A673 (cell line): ENCODE data around the gene EGLN2. TPM values are rescaled to one million over a fixed set of nuclear protein-coding genes. Genes with fewer than 3 reads are reported as not detected.
"Not testable (repeated sequence)": the region's sequence is repeated elsewhere in the genome, so short reads cannot be mapped to it uniquely, and the experiment has no call there.

Experiments
- BruUV-seq: library from RNA; stranded (reverse); fragments of 400-500 nt; replicated peaks from 2 replicates; lab custom pipeline; 2021; lab: Mats Ljungman, UMichigan
- CTCF ChIA-PET: fragments of 300-600 bp; sonication (Branson Sonifier 250); formaldehyde crosslinking; loops from one replicate; lab custom pipeline; 2022; ENCODE audit warnings: antibody characterized with exemption; lab: Charles Lee
- POLR2A ChIA-PET: fragments of 300-600 bp; sonication (Branson Sonifier 250); formaldehyde crosslinking; loops from one replicate; lab custom pipeline; 2022; ENCODE audit warnings: antibody characterized with exemption; ENCODE audit not compliant: low non-redundant PET; lab: Charles Lee
- DNase-seq: peaks from one replicate; pipeline ENCODE4 v3.0.0-alpha.2; 2015; ENCODE audit warnings: low spot score
- H3K27ac ChIP-seq: fragments of 200-600 bp; sonication (generic); 2 replicates; pipeline ENCODE4 v1.5.1; 2016; ENCODE audit warnings: mixed run types, low read depth, mild to moderate bottlenecking, mixed read lengths, antibody characterized with exemption, low read length; ENCODE audit not compliant: poor library complexity, severe bottlenecking
- H3K27me3 ChIP-seq: fragments of 200-600 bp; sonication (generic); replicated peaks from 2 replicates; pipeline ENCODE4 v1.6.1; 2017; ENCODE audit warnings: mixed run types, low read depth, mild to moderate bottlenecking, mixed read lengths, antibody characterized with exemption, low read length; ENCODE audit not compliant: insufficient read depth, poor library complexity
- H3K36me3 ChIP-seq: fragments of 200-600 bp; sonication (generic); 2 replicates; pipeline ENCODE4 v1.6.1; 2016; ENCODE audit warnings: mixed run types, mild to moderate bottlenecking, mixed read lengths, antibody characterized with exemption, low read length; ENCODE audit not compliant: insufficient read depth, poor library complexity, severe bottlenecking
- H3K4me1 ChIP-seq: fragments of 200-600 bp; sonication (generic); 2 replicates; pipeline ENCODE4 v1.6.1; 2017; ENCODE audit warnings: mixed run types, mild to moderate bottlenecking, mixed read lengths, antibody characterized with exemption, low read length; ENCODE audit not compliant: insufficient read depth, poor library complexity, severe bottlenecking
- H3K4me3 ChIP-seq: fragments of 200-600 bp; sonication (generic); 2 replicates; pipeline ENCODE4 v1.5.1; 2016; ENCODE audit warnings: low read depth, mixed run types, mild to moderate bottlenecking, mixed read lengths, low read length; ENCODE audit not compliant: poor library complexity, severe bottlenecking
- H3K9me3 ChIP-seq: fragments of 200-600 bp; sonication (generic); 2 replicates; pipeline ENCODE4 v1.6.1; 2016; ENCODE audit warnings: mixed run types, low read depth, mild to moderate bottlenecking, mixed read lengths, antibody characterized with exemption, low read length; ENCODE audit not compliant: poor library complexity, severe bottlenecking
- EZH2 ChIP-seq: fragments of 200-600 bp; sonication (generic); IDR thresholded peaks from 2 replicates; pipeline ENCODE4 v1.6.1; 2017; ENCODE audit warnings: borderline replicate concordance, low read depth, mild to moderate bottlenecking, mixed read lengths, antibody characterized with exemption, low read length; ENCODE audit not compliant: poor library complexity, severe bottlenecking
- intact Hi-C: fragments of 100-400 bp; cut with micrococcal nuclease; formaldehyde crosslinking; loops from one replicate; pipeline ENCODE4 v1.10.0; 2022; ENCODE audit not compliant: unreplicated experiment
- total RNA-seq: library from RNA; stranded (reverse); gene quantifications from 2 replicates; pipeline ENCODE4 v1.2.3, GENCODE V29; 2021
- TF ChIP-seq, protein P1 (sequence below): fragments of 300-800, 200-600 bp; sonication (generic); conservative IDR thresholded peaks from 2 replicates; pipeline ENCODE4 v1.5.1; 2017; ENCODE audit warnings: low read depth, mild to moderate bottlenecking, antibody characterized with exemption, low read length, moderate library complexity, mixed read lengths

EGLN2 gene
- total RNA-seq, 1 experiment from 2014 or later = 113 TPM

DNA sequence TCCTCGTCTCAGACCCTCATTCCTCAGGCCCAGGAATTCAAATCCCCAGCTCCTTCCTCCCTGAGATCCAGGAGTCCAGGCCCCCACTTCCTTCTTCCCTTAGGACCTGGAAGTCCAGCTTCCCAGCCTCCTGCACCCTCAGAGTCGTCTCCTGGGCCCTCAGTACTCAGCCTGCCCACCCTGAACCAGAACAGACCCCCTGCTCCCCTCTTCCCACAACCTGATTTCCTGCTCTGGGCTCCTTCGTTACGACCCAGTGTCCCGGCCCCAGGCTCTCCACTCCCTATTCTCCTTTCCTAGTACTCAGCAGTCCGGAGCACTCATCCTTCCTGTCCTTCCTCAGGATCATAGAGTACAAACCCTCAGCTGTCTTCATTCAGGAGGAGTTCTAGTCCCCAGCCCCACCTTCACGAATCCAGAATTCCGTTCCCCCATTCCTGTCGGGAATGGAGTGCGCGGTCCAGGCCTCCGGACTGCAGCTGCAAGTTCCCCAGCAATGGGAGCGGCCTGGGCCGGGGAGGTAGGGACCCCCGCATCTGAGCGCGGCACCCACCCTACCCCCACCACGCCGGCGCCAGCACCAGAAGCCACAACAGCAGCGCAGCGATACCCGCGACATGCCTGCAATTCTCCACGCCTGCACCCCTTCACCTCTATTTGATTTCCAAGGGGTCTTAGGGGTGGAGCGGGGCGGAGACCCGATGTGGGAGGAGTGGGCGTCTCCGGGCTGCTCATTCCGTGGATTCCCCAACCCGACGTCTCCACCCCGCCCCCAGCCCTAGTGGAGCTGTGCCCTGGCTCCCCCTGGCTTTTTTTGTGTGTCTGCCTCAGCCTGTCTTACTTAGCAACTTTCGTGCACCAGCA, 12.7 kb downstream of the EGLN2 start:
- H3K9me3 ChIP-seq = no peaks in the 10 kb centered on the region
- ChIA-PET POLR2A (no interaction called here), CTCF (no interaction called here)
- H3K27ac ChIP-seq = no peak overlapping the region
- peaks cover 21% of the 10 kb centered on the region for H3K36me3 ChIP-seq
- peaks cover 22% of the 10 kb centered on the region for H3K4me1 ChIP-seq
- peak overlapping the region; percentile 27 for H3K4me3 ChIP-seq
- TF ChIP-seq EZH2 = no peak
- TF ChIP-seq, protein P1, sequence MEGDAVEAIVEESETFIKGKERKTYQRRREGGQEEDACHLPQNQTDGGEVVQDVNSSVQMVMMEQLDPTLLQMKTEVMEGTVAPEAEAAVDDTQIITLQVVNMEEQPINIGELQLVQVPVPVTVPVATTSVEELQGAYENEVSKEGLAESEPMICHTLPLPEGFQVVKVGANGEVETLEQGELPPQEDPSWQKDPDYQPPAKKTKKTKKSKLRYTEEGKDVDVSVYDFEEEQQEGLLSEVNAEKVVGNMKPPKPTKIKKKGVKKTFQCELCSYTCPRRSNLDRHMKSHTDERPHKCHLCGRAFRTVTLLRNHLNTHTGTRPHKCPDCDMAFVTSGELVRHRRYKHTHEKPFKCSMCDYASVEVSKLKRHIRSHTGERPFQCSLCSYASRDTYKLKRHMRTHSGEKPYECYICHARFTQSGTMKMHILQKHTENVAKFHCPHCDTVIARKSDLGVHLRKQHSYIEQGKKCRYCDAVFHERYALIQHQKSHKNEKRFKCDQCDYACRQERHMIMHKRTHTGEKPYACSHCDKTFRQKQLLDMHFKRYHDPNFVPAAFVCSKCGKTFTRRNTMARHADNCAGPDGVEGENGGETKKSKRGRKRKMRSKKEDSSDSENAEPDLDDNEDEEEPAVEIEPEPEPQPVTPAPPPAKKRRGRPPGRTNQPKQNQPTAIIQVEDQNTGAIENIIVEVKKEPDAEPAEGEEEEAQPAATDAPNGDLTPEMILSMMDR = no peak
- no peaks in the 10 kb centered on the region for H3K27me3 ChIP-seq
- DNase-seq = no peak
- no TSS peak for BruUV-seq
- intact Hi-C loops = no loop called here

GRCh38 chr19:40812571-40812970, 13.6 kb downstream of the EGLN2 start:
- intact Hi-C loops, H3K27ac ChIP-seq, H3K27me3 ChIP-seq, CTCF ChIA-PET, H3K9me3 ChIP-seq, DNase-seq, H3K4me3 ChIP-seq, POLR2A ChIA-PET, BruUV-seq: not testable (repeated sequence)
- peaks cover 17% of the 10 kb centered on the region for H3K4me1 ChIP-seq
- peaks cover 14% of the 10 kb centered on the region for H3K36me3 ChIP-seq

- peaks cover 17% of the 10 kb centered on the region for H3K4me1 ChIP-seq
- POLR2A ChIA-PET = no interaction called here
- CTCF ChIA-PET = no interaction called here
- H3K36me3 ChIP-seq = peaks cover 8% of the 10 kb centered on the region
- H3K27me3 ChIP-seq = no peaks in the 10 kb centered on the region
- peak; percentile 57 for DNase-seq
- no peak overlapping the region for H3K27ac ChIP-seq
- H3K9me3 ChIP-seq = no peaks in the 10 kb centered on the region
- BruUV-seq = no TSS peak
- intact Hi-C loops = no loop called here
- TF ChIP-seq, protein P1 = no peak
- no peak for TF ChIP-seq EZH2
- no peak overlapping the region for H3K4me3 ChIP-seq
Observed at GRCh38 chr19:40813182-40813581, 14.2 kb downstream of the EGLN2 start.

DNA sequence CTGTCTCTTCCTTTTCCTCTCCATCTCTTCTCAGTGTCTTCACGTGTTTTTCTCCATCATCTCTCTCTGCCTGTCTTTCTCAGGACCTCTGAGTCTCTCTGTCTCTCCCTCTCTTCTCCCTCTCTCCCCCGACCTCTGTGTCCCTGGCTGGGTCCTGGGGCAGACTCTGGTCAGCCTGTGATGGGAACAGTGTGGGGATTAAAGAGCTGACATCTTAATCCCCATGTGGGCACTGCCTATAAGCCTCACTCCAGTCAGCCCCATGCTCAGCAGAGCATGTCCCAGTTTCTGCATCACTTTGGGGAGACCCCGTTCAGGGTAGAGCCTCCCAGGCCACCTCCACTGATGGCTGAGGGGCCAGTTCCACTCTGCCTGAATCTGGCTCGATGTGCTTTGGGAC, 16.2 kb downstream of the EGLN2 start:
- no TSS peak for BruUV-seq
- CTCF ChIA-PET = no interaction called here

More for the DNA sequence above, 16.2 kb downstream of the EGLN2 start:
- Histone ChIP-seq H3K4me1 (peaks cover 17% of the 10 kb centered on the region), H3K36me3 (no peaks in the 10 kb centered on the region), H3K27me3 (no peaks in the 10 kb centered on the region), H3K27ac (no peak overlapping the region), H3K9me3 (no peaks in the 10 kb centered on the region), H3K4me3 (no peak overlapping the region)
- POLR2A ChIA-PET = no interaction called here
- intact Hi-C loops = no loop called here
- no peak for TF ChIP-seq EZH2
- TF ChIP-seq, protein P1 = no peak
- no peak for DNase-seq
